HG03439 (cell line): ENCODE data around the gene PGGT1B.

Experiments
- ATAC-seq: cut with Tn5 transposase; IDR thresholded peaks from one replicate; pipeline ENCODE4 v1.9.1; 2021; ENCODE audit warnings: mild to moderate bottlenecking, moderate library complexity; ENCODE audit not compliant: unreplicated experiment

Gene PGGT1B

DNA sequence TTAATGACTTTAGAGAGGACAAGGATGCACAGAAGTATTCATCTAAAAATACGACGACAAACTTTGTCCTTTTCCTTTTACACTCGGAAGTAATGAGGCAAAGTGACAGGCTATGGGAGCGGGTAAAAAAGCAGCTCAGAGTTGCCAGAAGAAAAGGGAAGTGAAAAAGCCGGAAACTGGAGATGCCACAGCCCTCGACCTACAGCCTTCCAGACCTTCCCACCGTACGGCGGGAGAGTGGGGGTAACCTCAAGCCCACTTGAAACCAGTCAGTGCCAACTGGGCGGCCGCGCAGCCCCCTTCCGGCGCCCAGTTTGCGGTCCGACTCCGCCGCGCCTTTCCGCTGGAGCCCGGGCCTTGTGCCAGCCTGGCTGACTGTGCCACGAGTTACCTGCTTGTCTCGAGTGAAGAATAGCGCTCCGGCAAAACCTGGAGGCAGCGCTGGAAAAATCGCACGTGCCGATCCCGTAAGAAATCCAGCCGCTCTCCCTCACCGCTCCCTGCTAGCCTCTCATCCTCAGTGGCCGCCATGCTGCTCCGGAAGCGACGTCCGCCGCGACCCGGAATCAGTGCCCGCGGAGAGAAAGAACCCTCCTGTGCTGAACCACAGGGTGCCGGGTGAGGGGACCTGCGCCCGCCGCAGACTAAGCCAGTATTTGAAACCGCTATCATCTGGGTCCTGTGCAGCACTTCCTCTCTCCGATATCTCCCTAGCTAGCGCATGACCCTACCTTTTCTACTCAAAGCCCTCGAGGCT, at the start of gene PGGT1B:
PGGT1B (minus strand) TSS at position 557 of the 757 bp plus-strand sequence; CDS start at position 531, 26 bp downstream.
- ATAC-seq, result peak; percentile 90

DNA sequence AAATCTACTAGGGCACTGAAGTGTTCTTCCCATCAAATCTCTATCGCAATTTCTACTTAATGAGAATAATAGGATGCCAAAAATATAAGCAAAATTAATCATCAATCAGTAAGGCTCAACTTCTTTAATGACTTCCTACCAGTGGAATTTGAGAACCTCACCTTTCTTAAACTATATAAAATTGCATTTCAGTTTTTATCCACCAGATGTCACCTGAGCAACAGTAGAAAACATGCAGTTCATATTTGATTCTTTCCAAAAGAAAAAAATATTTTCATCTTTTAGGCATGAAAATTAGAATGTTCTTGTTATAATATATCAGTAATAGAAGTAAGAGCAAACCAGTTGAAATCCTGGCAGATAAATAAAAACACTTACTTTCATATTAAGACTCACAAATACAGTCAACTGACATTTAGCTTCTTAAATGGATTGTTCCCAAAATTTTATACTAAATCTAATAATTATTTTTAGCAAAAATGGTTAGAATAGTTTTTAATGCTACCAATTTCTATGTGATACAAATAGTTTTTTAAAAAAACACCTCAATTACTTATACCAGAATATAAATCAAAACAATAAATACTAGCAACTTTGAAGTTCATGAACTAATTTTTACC, 47.2 kb upstream of the PGGT1B start:
- no peak for ATAC-seq

DNA sequence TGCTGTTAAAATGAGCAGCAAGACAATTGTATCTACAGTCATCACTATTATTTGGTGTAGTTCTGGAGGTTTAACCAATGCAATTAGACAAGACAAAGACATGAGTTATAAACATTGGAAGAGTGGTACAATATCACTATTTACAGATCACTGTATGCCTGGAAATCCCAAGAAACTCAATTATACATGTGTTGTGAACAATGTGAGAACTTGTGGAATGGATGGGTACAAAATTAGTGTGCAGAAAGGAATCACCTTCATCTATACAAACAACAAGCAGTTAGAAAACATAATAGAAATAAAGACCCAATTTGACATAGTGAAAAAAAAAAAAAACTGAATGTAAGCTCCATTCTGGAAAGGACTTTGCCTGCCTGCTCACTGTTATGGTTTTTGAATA, 46.1 kb upstream of the PGGT1B start:
- ATAC-seq, result no peak

GRCh38 chr5:115306011-115306536, 43.4 kb upstream of the PGGT1B start:
- ATAC-seq, result no peak

- no peak for ATAC-seq
Observed at GRCh38 chr5:115304496-115304895, 41.8 kb upstream of the PGGT1B start.

- ATAC-seq, result no peak
Observed at GRCh38 chr5:115298811-115299210, 36.1 kb upstream of the PGGT1B start.

- no peak for ATAC-seq
Observed at GRCh38 chr5:115297031-115297430, 34.4 kb upstream of the PGGT1B start.

DNA sequence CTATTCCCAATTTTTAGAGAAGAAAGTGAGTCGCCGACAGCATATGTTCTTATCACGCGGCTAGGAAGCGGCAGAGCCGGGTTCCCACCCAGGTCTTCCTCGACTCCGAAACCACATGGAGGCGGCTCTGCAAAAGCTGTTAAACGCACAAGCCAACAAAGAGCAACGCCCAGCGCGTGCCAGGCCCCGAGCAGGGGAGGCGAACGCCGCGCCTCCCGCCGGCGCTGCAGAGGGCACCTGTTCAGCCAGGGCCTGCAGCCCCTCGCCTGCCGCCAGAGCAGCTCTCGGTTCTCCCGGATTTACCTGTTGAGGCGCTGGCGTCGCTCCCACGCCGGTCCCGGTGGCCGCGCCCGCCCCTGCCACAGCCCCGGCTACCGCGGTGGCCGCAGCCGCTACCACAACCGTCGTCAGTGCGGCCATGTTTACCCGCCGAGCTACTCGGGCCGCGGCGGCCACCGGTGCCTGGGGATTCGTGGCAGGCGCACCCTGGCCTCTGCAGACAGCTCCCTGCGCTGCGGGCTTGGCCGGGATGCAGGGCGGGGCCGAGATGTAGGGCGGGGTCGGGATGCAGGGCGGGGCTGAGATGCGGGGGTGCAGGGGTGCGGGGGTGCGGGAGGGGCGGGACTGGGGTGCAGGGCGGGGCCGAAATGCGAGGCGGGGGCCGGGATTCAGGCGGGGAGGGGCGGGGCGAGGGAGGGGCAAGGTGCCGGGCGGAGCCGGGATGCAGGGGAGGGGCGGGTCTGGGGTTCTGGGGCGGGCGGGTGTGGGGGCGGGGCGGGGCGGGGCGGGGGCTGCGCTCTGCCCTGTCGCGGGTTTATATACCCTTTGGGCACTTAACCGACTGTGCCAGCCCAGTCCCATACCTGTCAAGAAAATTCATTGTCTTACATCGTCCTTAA, 33.7 kb upstream of the PGGT1B start, which contains the start of gene CCDC112:
CCDC112 (minus strand) TSS at position 531 of the 899 bp plus-strand sequence; CDS start at position 420, 111 bp downstream.
- ATAC-seq, result peak; percentile 85

DNA sequence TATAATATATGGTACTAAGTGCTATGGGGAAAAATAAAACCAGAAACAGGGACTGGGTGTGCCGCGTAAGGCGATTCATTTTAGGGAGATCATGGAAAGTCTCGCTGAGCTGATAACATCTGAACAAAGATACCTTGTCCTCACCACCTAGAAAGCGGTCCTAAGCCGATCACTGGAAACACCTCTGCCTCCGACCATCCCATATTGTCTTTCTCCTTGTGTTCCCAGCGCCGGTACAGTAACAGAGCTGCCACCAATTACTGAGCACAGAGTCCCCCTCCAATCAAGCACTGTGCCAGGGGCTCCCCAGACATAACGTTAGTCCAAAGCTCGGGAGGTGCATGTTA, 33.1 kb upstream of the PGGT1B start:
- no peak for ATAC-seq

DNA sequence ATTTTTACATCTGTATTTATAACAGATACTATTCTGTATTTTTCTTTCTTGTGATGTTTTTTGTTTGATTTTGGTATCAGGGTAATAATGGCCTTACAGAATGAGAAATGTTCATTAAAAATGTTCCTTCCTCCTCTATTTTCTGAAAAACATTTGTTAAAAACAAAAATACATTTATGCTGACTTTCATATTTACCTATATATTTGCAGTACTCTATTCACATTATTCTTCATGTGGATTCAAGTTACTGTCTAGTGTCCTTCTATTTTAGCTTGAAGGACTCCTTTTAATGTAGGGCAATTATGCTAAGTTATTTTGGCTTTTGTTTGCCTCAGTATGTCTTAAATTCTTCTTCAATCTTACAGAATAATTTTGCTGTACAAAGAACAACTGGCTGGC, 28.7 kb upstream of the PGGT1B start:
- no peak for ATAC-seq

DNA sequence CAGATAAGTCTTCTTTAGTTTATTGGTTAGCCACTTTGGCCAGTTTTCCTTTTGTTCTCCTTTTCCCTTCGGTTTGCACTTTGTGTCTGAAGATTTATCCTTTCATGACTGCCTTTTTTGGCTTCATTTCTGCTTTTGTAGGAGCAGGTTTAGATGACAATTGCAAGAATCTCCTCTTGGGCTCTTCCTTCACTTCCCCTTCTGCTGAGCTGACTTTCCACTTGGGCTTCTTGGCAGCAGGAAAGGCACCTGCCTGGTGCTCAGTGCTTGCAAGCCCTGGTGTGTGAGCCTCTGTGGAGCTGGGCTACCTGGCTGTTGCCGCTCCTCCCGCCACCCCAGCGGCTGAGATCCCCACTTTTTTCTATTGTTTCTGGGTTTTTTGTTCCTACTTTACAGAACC, 26.4 kb upstream of the PGGT1B start:
- no peak for ATAC-seq

- ATAC-seq, result no peak
Observed at GRCh38 chr5:115284021-115284420, 21.3 kb upstream of the PGGT1B start.

DNA sequence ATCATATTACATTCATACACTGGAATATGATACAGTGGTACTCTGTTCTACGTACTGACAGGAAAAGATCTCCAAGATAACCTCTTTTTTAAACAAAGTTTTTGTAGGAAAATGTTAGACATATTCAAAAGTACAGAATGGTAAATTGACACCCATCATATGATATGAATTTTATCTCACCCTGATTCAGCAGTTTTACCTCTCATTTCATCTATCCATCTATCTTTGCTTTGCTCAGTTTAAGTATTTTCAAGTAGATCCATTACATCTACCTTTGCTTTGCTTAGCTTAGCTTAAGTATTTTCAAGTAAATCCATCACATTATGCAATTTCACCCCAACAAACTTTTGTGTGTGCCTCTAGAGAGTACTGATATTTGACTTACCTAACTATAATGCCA, 19.5 kb upstream of the PGGT1B start:
- no peak for ATAC-seq

- no peak for ATAC-seq
Observed at GRCh38 chr5:115274584-115274983, 11.9 kb upstream of the PGGT1B start.

DNA sequence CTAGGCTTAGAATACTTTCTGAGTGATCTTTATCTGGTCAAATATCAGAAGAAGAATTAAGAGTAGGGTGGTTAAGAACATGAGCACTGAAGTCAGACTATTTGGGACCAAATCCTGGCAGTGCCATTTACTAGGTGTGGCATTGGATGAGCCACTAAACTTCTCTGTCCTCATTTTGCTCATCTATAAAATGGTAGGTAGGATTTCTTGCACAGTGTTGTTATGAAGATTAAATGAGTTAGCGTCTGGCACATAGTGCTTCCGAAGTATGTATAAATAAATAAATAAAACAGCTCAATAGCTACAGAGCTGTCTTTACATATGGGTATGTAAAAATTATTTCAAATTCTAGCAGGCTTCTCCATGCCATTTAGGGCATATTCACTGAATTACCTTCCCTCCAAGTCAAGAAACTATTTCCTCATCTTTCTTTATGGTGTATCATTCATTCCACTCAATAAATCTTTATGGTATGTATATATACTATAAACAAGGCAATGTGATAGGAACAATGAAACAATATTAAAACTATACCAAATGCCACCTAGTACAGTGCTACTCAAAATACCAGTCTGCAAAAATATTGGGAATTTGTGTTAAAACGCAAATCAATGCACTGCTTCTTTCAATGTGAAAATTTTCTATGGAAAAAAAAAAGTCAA, 9.8 kb upstream of the PGGT1B start:
- ATAC-seq, result no peak

GRCh38 chr5:115271295-115272050, 8.8 kb upstream of the PGGT1B start:
- no peak for ATAC-seq

DNA sequence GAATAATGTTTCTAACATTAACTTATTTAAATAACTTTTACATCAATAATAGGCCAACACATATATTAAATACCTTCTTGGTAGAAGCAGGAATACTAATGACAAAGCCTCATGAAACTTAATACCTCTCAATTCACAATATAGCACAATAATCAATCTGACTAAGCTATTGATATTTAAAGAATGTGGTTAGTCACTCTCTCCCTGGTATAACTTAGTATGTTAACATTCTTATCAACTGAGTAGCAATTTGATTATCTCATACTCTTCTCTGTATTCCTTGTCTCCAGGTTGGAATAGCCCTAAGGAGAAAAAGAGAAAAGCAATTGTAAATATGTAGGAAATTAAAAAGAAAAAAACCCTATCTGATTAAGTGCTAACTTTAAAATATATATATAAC, 4.9 kb upstream of the PGGT1B start:
- no peak for ATAC-seq

- ATAC-seq, result no peak
Observed at GRCh38 chr5:115265220-115265619, 2.5 kb upstream of the PGGT1B start.

GRCh38 chr5:115264786-115265185, 2.1 kb upstream of the PGGT1B start:
- no peak for ATAC-seq

DNA sequence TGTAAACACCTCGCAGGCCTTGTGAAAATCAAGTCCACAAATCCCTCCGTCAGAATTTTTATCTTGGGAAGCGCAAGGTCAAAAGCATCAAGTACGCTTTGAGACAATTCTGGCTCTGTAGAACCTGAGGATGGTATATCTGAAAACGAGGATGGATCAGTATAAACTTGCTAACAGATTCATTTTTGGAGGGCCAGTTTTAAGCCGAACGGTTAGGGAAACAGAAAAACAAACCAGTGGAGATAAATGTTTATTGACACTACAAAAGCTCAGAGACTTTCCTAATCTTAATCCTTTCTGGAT, 352 bp upstream of the PGGT1B start:
- no peak for ATAC-seq
